GM18951 (cell line): ENCODE data around the gene MAPK8IP1.
"Not testable (repeated sequence)": the region's sequence is repeated elsewhere in the genome, so short reads cannot be mapped to it uniquely, and the experiment has no call there.

Source experiments
- POLR2A ChIP-seq: IDR thresholded peaks from 4 replicates; pipeline ENCODE4 v1.6.1; 2011; ENCODE audit warnings: mild to moderate bottlenecking; ENCODE audit not compliant: insufficient read length, insufficient read depth; ENCODE audit errors: extremely low read depth
- in situ Hi-C: fragments of 300-500 bp; cut with MboI; formaldehyde crosslinking; loops from one replicate; pipeline ENCODE4 v1.12.0; 2022; ENCODE audit warnings: low sequenced_read_pairs, mixed read lengths, inconsistent platforms; ENCODE audit not compliant: unreplicated experiment

Gene MAPK8IP1

GRCh38 chr11:45889555-45889954 is 4.1 kb downstream of the MAPK8IP1 start:
- in situ Hi-C loops: no loop called here
- TF ChIP-seq POLR2A: no peak

DNA sequence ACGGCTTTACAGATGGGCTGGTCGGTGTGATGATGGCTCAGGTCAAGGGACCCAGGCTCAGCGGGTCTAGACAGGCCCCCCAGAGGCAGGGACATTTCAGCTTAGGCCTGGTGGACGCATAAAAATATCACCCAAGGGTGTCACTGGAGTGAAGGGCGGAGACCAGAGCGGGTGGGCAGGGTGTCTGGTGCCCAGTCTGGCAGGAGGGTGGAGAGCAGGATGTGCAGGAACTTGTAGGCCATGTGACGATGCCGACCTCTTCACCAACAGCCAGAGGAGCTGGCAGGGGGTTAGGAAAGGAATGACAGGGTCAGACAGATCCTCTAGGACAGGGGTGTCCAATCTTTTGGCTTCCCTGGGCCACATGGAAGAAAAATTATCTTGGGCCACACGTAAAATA is 4.5 kb downstream of the MAPK8IP1 start:
- TF ChIP-seq POLR2A: no peak
- in situ Hi-C loops: no loop called here

- TF ChIP-seq POLR2A: no peak
Observed at GRCh38 chr11:45890886-45891550, 5.6 kb downstream of the MAPK8IP1 start.

DNA sequence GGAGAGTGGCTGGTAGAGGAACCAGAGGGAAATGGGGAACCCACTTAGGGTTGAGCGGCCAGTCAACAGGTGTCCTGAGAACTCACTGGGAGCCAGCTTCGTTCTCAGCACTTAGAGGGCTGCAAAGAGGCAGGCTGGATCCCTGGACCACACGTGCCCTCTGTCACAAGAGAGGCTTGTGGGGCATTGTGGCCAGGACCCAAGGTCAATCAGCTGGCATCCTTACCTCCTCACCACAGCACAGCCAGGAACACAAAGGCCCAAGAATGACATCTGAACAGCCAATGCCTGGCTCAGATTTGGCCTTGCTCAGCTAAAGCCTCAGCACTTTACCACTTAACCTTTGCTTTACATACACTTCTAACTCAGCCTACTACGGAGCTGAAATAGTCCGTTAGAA is 7.4 kb downstream of the MAPK8IP1 start:
- in situ Hi-C loops: no loop called here
- no peak for TF ChIP-seq POLR2A

More at GRCh38 chr11:45890886-45891550, 5.6 kb downstream of the MAPK8IP1 start:
- in situ Hi-C loops: no loop called here

GRCh38 chr11:45894555-45895247 is 9.2 kb downstream of the MAPK8IP1 start:
- TF ChIP-seq POLR2A: no peak
- in situ Hi-C loops: no loop called here

- in situ Hi-C loops: no loop called here
- TF ChIP-seq POLR2A: no peak
Observed at GRCh38 chr11:45895553-45896259, 10.3 kb downstream of the MAPK8IP1 start.

- in situ Hi-C loops: no loop called here
- no peak for TF ChIP-seq POLR2A
Observed at GRCh38 chr11:45896422-45896984, 11.1 kb downstream of the MAPK8IP1 start.

DNA sequence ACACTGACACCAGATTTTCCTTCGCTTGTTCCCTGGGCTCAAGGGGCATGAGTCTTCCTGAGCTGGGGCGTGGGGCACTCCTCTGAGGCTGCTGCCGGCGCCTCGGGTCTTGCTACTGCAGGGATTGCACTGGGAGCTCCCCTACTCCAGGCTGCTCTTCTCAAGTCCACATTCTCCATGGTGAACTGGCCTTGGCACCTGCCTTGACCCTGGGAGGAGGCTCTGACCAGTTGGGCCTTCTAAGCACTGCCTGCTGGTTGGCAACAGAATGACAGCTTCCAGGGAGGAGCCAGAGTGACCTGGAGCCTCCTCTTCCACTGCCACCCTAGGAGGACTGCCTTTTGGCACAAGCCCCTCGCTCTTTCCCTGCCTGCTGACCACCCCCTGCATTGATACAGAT is 12.1 kb downstream of the MAPK8IP1 start:
- in situ Hi-C loops: no loop called here
- TF ChIP-seq POLR2A: no peak

- no peak for TF ChIP-seq POLR2A
- in situ Hi-C loops: no loop called here
Observed at GRCh38 chr11:45899086-45899447, 13.6 kb downstream of the MAPK8IP1 start.

DNA sequence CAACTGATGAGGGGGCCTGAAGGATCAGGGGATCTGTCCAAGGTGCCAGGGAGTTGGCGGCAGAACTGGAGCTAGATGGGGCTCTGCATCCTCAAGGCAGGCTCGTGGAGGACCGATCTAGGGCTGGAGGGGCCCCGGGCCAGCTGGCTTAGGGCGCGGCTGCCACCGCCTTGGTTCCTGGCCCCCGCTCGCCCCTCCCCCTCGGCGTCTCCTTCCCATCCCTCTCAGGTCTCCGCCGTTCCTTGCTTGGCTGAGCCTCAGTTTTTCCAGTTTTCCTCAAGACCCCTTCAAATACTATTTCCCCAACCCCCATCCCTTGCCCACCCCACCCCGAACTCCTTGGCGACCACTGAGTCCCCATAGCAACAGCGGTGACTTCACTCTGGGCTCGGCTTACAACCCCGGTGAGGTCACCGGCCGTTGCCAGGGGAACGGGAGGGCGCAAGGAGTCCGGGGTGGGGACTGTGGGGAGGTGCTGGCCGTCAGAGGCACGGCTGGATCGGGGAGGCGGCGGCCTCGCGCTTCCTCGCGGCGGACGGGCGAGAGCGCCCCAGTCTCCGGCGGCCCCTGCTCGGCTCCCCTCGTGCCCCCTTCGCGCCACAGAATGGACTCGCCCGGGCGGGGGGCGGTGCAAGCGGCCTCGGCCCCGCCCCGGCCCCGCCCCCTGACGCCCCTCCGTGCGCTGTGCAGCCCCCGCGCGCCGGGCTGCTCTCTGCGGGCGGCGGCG is 14.2 kb downstream of the MAPK8IP1 start:
- in situ Hi-C loops: no loop called here
- no peak for TF ChIP-seq POLR2A

GRCh38 chr11:45900175-45900800 is 14.8 kb downstream of the MAPK8IP1 start:
- in situ Hi-C loops: not testable (repeated sequence)

GRCh38 chr11:45900916-45901617 is 15.6 kb downstream of the MAPK8IP1 start:
- in situ Hi-C loops: no loop called here
- TF ChIP-seq POLR2A: no peak
